CD4-positive, alpha-beta T cell treated with Interleukin-17A for 4 hours (primary cell): ENCODE data around the gene ZNF883.

Source experiments
- DNase-seq: peaks from one replicate; pipeline ENCODE4 v3.0.0-alpha.2; 2020; ENCODE audit warnings: mixed read lengths

Gene ZNF883

GRCh38 chr9:112917047-112917986, 94.7 kb downstream of the ZNF883 start:
- no peak for DNase-seq

- no peak for DNase-seq
These were observed 97.5 kb downstream of the ZNF883 start for GRCh38 chr9:112914524-112914923.

GRCh38 chr9:112913326-112913725, 98.7 kb downstream of the ZNF883 start:
- no peak for DNase-seq

GRCh38 chr9:112912636-112913035, 99.4 kb downstream of the ZNF883 start:
- DNase-seq = no peak

GRCh38 chr9:112911736-112912135, 100.3 kb downstream of the ZNF883 start:
- DNase-seq = no peak
